NB4 (cell line): ENCODE results near the gene SMAD3.

Experiments used
- POLR2A ChIP-seq: IDR thresholded peaks from 2 replicates; pipeline ENCODE4 v1.6.1; 2011; ENCODE audit warnings: mild to moderate bottlenecking; ENCODE audit not compliant: insufficient read length; ENCODE audit errors: extremely low read depth
- TF ChIP-seq, protein P1 (sequence below): IDR thresholded peaks from one replicate; pipeline ENCODE4 v1.5.1; 2012; ENCODE audit warnings: low read depth, low read length

- TF ChIP-seq, protein P1, sequence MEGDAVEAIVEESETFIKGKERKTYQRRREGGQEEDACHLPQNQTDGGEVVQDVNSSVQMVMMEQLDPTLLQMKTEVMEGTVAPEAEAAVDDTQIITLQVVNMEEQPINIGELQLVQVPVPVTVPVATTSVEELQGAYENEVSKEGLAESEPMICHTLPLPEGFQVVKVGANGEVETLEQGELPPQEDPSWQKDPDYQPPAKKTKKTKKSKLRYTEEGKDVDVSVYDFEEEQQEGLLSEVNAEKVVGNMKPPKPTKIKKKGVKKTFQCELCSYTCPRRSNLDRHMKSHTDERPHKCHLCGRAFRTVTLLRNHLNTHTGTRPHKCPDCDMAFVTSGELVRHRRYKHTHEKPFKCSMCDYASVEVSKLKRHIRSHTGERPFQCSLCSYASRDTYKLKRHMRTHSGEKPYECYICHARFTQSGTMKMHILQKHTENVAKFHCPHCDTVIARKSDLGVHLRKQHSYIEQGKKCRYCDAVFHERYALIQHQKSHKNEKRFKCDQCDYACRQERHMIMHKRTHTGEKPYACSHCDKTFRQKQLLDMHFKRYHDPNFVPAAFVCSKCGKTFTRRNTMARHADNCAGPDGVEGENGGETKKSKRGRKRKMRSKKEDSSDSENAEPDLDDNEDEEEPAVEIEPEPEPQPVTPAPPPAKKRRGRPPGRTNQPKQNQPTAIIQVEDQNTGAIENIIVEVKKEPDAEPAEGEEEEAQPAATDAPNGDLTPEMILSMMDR: no peak
- TF ChIP-seq POLR2A: no peak
These were observed 136.7 kb downstream of the SMAD3 start for GRCh38 chr15:67202091-67202490.
